H1 (cell line): ENCODE data around the gene KIR2DL4.
"Not testable (repeated sequence)": the region's sequence is repeated elsewhere in the genome, so short reads cannot be mapped to it uniquely, and the experiment has no call there.

ENCODE experiments used
- CREB1 ChIP-seq: IDR thresholded peaks from 2 replicates; pipeline ENCODE4 v1.6.1; 2012; ENCODE audit warnings: inconsistent platforms
- EGR1 ChIP-seq: IDR thresholded peaks from 2 replicates; pipeline ENCODE4 v1.6.1; 2011; ENCODE audit warnings: low read depth, low read length, borderline replicate concordance
- EP300 ChIP-seq, 2 experiments: IDR thresholded peaks; 1 replicate in 1 of 2; 2 replicates in 1 of 2; pipeline ENCODE4 v1.6.1; 2011 to 2012; ENCODE audit warnings: low read depth in 2 of 2, low read length in 2 of 2, mild to moderate bottlenecking in 2 of 2, borderline replicate concordance in 1 of 2, inconsistent platforms in 1 of 2, moderate library complexity in 1 of 2
- EZH2 ChIP-seq: fragments of 200-600 bp; sonication (generic); IDR thresholded peaks from 2 replicates; pipeline ENCODE4 v1.7.1; 2012; ENCODE audit warnings: low read depth, mild to moderate bottlenecking, moderate library complexity, low read length, inconsistent platforms; ENCODE audit not compliant: severe bottlenecking
- JUN ChIP-seq: IDR thresholded peaks from 2 replicates; pipeline ENCODE4 v1.6.1; 2011; ENCODE audit warnings: low read depth, mild to moderate bottlenecking, improper control_type of control experiment, low read length
- PHF8 ChIP-seq: fragments of 200-600 bp; sonication (generic); conservative IDR thresholded peaks from 2 replicates; pipeline ENCODE4 v1.7.1; 2012; ENCODE audit warnings: low read depth, mild to moderate bottlenecking, inconsistent platforms, low read length, moderate library complexity
- POLR2AphosphoS5 ChIP-seq: IDR thresholded peaks from 2 replicates; pipeline ENCODE4 v1.6.1; 2011; ENCODE audit warnings: low read depth, low read length
- RXRA ChIP-seq: IDR thresholded peaks from 2 replicates; pipeline ENCODE4 v1.6.1; 2011; ENCODE audit warnings: low read depth, mild to moderate bottlenecking, low read length, moderate library complexity; ENCODE audit not compliant: insufficient read depth
- SUZ12 ChIP-seq: fragments of 200-600 bp; sonication (generic); IDR thresholded peaks from 2 replicates; pipeline ENCODE4 v1.6.1; 2012; ENCODE audit warnings: mild to moderate bottlenecking, inconsistent platforms, low read length, moderate library complexity, mixed read lengths
- TF ChIP-seq, protein P1 (sequence below): IDR thresholded peaks from 2 replicates; pipeline ENCODE4 v1.6.1; 2012; ENCODE audit warnings: inconsistent platforms
- TF ChIP-seq, protein P2 (sequence below), 3 experiments: IDR thresholded peaks; 1 replicate in 2 of 3; 2 replicates in 1 of 3; pipeline versions ENCODE4 v1.5.1 to v1.6.1; 2011; ENCODE audit warnings: low read length in 3 of 3, mild to moderate bottlenecking in 3 of 3, inconsistent platforms in 2 of 3, low read depth in 1 of 3, moderate library complexity in 1 of 3; ENCODE audit not compliant: insufficient read depth in 1 of 3; ENCODE audit errors: control extremely low read depth in 1 of 3

GRCh38 chr19:54769646-54770045 is 33.8 kb upstream of the KIR2DL4 start, which contains the start of gene KIR2DL1:
- not testable (repeated sequence) for TF ChIP-seq EP300 (IDR thresholded peaks at IDR 0.05; ENCODE audit: borderline replicate concordance in 1 of 2, low read depth in 2 of 2, low read length in 2 of 2); SUZ12; POLR2AphosphoS5; CREB1; EGR1; EZH2; PHF8; RXRA; JUN
- TF ChIP-seq, protein P1, sequence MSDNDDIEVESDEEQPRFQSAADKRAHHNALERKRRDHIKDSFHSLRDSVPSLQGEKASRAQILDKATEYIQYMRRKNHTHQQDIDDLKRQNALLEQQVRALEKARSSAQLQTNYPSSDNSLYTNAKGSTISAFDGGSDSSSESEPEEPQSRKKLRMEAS: not testable (repeated sequence)
- TF ChIP-seq, protein P2, sequence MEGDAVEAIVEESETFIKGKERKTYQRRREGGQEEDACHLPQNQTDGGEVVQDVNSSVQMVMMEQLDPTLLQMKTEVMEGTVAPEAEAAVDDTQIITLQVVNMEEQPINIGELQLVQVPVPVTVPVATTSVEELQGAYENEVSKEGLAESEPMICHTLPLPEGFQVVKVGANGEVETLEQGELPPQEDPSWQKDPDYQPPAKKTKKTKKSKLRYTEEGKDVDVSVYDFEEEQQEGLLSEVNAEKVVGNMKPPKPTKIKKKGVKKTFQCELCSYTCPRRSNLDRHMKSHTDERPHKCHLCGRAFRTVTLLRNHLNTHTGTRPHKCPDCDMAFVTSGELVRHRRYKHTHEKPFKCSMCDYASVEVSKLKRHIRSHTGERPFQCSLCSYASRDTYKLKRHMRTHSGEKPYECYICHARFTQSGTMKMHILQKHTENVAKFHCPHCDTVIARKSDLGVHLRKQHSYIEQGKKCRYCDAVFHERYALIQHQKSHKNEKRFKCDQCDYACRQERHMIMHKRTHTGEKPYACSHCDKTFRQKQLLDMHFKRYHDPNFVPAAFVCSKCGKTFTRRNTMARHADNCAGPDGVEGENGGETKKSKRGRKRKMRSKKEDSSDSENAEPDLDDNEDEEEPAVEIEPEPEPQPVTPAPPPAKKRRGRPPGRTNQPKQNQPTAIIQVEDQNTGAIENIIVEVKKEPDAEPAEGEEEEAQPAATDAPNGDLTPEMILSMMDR (IDR thresholded peaks at IDR 0.05; ENCODE audit: control extremely low read depth in 1 of 3, insufficient read depth in 1 of 3, low read depth in 1 of 3, low read length in 3 of 3): not testable (repeated sequence)
